Esophagus squamous epithelium (tissue), 5 donors: ENCODE results near the gene ALOX5. TPM values are rescaled to one million over a fixed set of nuclear protein-coding genes. Genes with fewer than 3 reads are reported as not detected.

ENCODE experiments used
- DNase-seq: peaks from one replicate; lab custom pipeline; 2025; lab: John Stamatoyannopoulos, UW
- H3K27ac ChIP-seq, 4 donors: fragments of 200-600 bp; sonication (generic); one replicate each; pipeline ENCODE4 v1.5.1; 2016 to 2019; ENCODE audit warnings: mild to moderate bottlenecking in 1 of 4
- H3K27me3 ChIP-seq, 4 donors: fragments of 200-600 bp; sonication (generic); 1 replicate in 3 of 4; 2 replicates in 1 of 4; pipeline versions ENCODE4 v1.5.1 to v1.6.0; 2017 to 2021; ENCODE audit warnings: antibody characterized with exemption in 1 of 4
- H3K36me3 ChIP-seq, 3 donors: fragments of 200-600 bp; sonication (generic); one replicate each; pipeline ENCODE4 v1.5.1; 2016 to 2019
- H3K4me1 ChIP-seq, 3 donors: fragments of 200-600 bp; sonication (generic); one replicate each; pipeline ENCODE4 v1.5.1; 2017 to 2019
- H3K4me3 ChIP-seq, 4 donors: fragments of 200-600 bp; sonication (generic); 1 replicate in 3 of 4; 2 replicates in 1 of 4; pipeline ENCODE4 v1.5.1; 2016 to 2019; ENCODE audit warnings: mild to moderate bottlenecking in 2 of 4, moderate library complexity in 1 of 4
- H3K9me3 ChIP-seq, 3 donors: fragments of 200-600 bp; sonication (generic); one replicate each; pipeline ENCODE4 v1.5.1; 2016 to 2019
- CTCF ChIP-seq, 6 experiments: fragments of 450-650 bp in 4 of 6; fragments of 200-600 bp in 2 of 6; sonication (generic) in 2 of 6; IDR thresholded peaks; one replicate each; pipeline ENCODE4 v1.5.1; 2016 to 2019; ENCODE audit warnings: antibody characterized with exemption in 6 of 6, mild to moderate bottlenecking in 4 of 6, moderate library complexity in 4 of 6
- POLR2A ChIP-seq, 4 donors: fragments of 450-650 bp; IDR thresholded peaks; one replicate each; pipeline ENCODE4 v1.6.1; 2017; ENCODE audit warnings: antibody characterized with exemption in 4 of 4, mild to moderate bottlenecking in 4 of 4, moderate library complexity in 3 of 4
- WGBS, 2 donors: methylation state at CpG; one replicate each; pipeline ENCODE4 v1.1.5; 2018; 5-methylcytosine and 5-hydroxymethylcytosine counted together
- intact Hi-C: fragments of 100-400 bp; cut with DNase I; formaldehyde crosslinking; loops from one replicate; pipeline ENCODE4 v1.15.0; 2022
- total RNA-seq, 4 donors: library from RNA; depleted of rRNA; stranded (reverse); fragments of >200 nt; gene quantifications; one replicate each; pipeline ENCODE4 v1.1.0, GENCODE V29; 2016
- donor health status: DM: yes; HTN: yes; CAD: no.

The ALOX5 gene
- total RNA-seq, 4 donors from 2014 or later: 10.6 to 40.4 (median 16.9) TPM

GRCh38 chr10:45452743-45453452 lies 78.9 kb downstream of the ALOX5 start:
- intact Hi-C loops: no loop called here

GRCh38 chr10:45453639-45454255 lies 79.7 kb downstream of the ALOX5 start:
- intact Hi-C loops: no loop called here
- no peak overlapping the region for H3K4me3 ChIP-seq
- no peaks in the 10 kb centered on the region for H3K4me1 ChIP-seq
- TF ChIP-seq CTCF (IDR thresholded peaks at IDR 0.05): no peak
- TF ChIP-seq POLR2A (IDR thresholded peaks at IDR 0.05): no peak
- no peak for DNase-seq
- no peak overlapping the region for H3K27ac ChIP-seq
- WGBS, 2 donors: 88 to 100% methylated on average over 1 to 5 of the region's 9 CpGs
- no peaks in the 10 kb centered on the region for H3K9me3 ChIP-seq
- peaks cover 0 to 40% (median 0%) of the 10 kb centered on the region in 3 donors for H3K36me3 ChIP-seq
- H3K27me3 ChIP-seq: no peaks in the 10 kb centered on the region

More at GRCh38 chr10:45452743-45453452, 78.9 kb downstream of the ALOX5 start:
- Histone ChIP-seq H3K4me3 (no peak overlapping the region), H3K36me3 (peaks cover 0 to 32% (median 0%) of the 10 kb centered on the region in 3 donors), H3K4me1 (no peaks in the 10 kb centered on the region), H3K27ac (no peak overlapping the region), H3K9me3 (no peaks in the 10 kb centered on the region), H3K27me3 (no peaks in the 10 kb centered on the region)
- DNase-seq: no peak
- TF ChIP-seq POLR2A (IDR thresholded peaks at IDR 0.05) (no peak), CTCF (IDR thresholded peaks at IDR 0.05) (no peak)
- WGBS, 2 donors: 71 to 74% methylated on average over 6 to 7 of the region's 7 CpGs

GRCh38 chr10:45454262-45454661 lies 80.2 kb downstream of the ALOX5 start:
- Histone ChIP-seq H3K4me1 (no peaks in the 10 kb centered on the region), H3K27ac (no peak overlapping the region), H3K36me3 (peaks cover 0 to 46% (median 0%) of the 10 kb centered on the region in 3 donors), H3K4me3 (no peak overlapping the region), H3K27me3 (no peaks in the 10 kb centered on the region), H3K9me3 (no peaks in the 10 kb centered on the region)
- TF ChIP-seq CTCF (IDR thresholded peaks at IDR 0.05) (no peak), POLR2A (IDR thresholded peaks at IDR 0.05) (no peak)
- 62 to 75% methylated on average over 7 to 9 of the region's 9 CpGs for WGBS, 2 donors
- DNase-seq: no peak
- intact Hi-C loops: no loop called here

- DNase-seq: no peak
- H3K27ac ChIP-seq: no peak overlapping the region
- H3K9me3 ChIP-seq: no peaks in the 10 kb centered on the region
- H3K4me3 ChIP-seq: no peak overlapping the region
- TF ChIP-seq CTCF (IDR thresholded peaks at IDR 0.05): no peak
- no peak for TF ChIP-seq POLR2A (IDR thresholded peaks at IDR 0.05)
- intact Hi-C loops: no loop called here
- H3K36me3 ChIP-seq: peaks cover 0 to 52% (median 0%) of the 10 kb centered on the region in 3 donors
- no peaks in the 10 kb centered on the region for H3K27me3 ChIP-seq
- 24 to 49% methylated on average over 3 of the region's 3 CpGs for WGBS, 2 donors
- no peaks in the 10 kb centered on the region for H3K4me1 ChIP-seq
Observed at GRCh38 chr10:45454859-45455258, 80.8 kb downstream of the ALOX5 start.

GRCh38 chr10:45456233-45456632 lies 82.2 kb downstream of the ALOX5 start:
- no peak for DNase-seq
- WGBS, 2 donors: 75 to 92% methylated on average over 4 to 6 of the region's 7 CpGs
- Histone ChIP-seq H3K36me3 (peaks cover 0 to 65% (median 0%) of the 10 kb centered on the region in 3 donors), H3K9me3 (no peaks in the 10 kb centered on the region), H3K27me3 (no peaks in the 10 kb centered on the region), H3K4me3 (no peak overlapping the region), H3K4me1 (no peaks in the 10 kb centered on the region), H3K27ac (no peak overlapping the region)
- no peak for TF ChIP-seq CTCF (IDR thresholded peaks at IDR 0.05)
- TF ChIP-seq POLR2A (IDR thresholded peaks at IDR 0.05): no peak
- intact Hi-C loops: no loop called here
